PFSK-1 (cell line): Measurements from ENCODE around the gene SEC14L5.

Experiments used
- FOXP2 ChIP-seq: optimal IDR thresholded peaks from 2 replicates; pipeline ENCODE3; 2011; ENCODE audit warnings: borderline replicate concordance, control low read depth, inconsistent platforms; ENCODE audit not compliant: insufficient read depth; ENCODE audit errors: extremely low read length, extremely low read depth
- POLR2AphosphoS5 ChIP-seq: IDR thresholded peaks from 2 replicates; pipeline ENCODE4 v1.6.1; 2012; ENCODE audit warnings: low read depth, mild to moderate bottlenecking, control low read depth, low read length, moderate library complexity
- SIN3A ChIP-seq: IDR thresholded peaks from 2 replicates; pipeline ENCODE4 v1.6.1; 2012; ENCODE audit warnings: mild to moderate bottlenecking, low read length, moderate library complexity, borderline replicate concordance; ENCODE audit not compliant: insufficient read depth
- TAF1 ChIP-seq: IDR thresholded peaks from 2 replicates; pipeline ENCODE4 v1.6.1; 2012; ENCODE audit warnings: low read length, control low read depth, borderline replicate concordance; ENCODE audit not compliant: insufficient read depth
- TF ChIP-seq, protein P1 (sequence below), 2 experiments: IDR thresholded peaks; 2 replicates each; pipeline versions ENCODE4 v1.6.1 to v1.8.0; 2011 to 2012; ENCODE audit warnings: low read depth in 2 of 2, low read length in 2 of 2, control low read depth in 1 of 2, inconsistent platforms in 1 of 2, mild to moderate bottlenecking in 1 of 2, moderate library complexity in 1 of 2; ENCODE audit not compliant: insufficient read depth in 1 of 2

The SEC14L5 gene

DNA sequence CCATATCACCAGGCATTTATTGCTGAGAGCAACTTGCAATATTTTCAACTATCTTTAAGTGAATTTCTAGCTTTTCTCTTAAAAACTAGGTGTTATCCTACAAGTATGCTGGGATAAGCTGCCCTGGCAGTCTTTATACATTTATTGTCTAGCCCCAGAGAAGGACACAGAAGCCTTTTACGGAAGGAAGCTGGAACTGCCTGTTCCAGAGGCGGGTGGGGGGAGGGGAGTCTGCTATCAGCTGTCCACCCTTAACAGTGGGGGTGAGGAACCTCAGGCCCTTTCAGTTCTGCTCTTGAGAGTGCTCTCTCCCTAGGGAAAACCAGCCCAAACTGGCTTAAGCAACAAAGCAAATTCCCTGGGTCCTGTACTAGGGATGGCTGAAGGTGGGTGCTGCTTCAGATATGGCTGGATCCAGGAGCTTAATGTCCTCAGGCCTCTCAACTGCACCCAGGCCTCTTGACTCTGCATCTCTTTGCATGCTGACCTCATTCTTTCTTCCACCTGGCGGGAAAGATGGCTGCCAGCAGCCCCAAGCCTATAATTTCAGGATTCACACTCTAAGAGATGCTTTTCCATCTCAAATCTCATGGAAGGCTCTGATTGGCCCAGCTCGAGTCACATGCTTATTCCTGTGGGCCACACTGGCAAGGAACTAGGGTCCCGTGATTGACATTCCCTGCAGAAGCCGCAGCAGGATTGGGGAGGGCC lies 59.0 kb downstream of the SEC14L5 start:
- TF ChIP-seq POLR2AphosphoS5: no peak
- TF ChIP-seq SIN3A: no peak
- no peak for TF ChIP-seq FOXP2

DNA sequence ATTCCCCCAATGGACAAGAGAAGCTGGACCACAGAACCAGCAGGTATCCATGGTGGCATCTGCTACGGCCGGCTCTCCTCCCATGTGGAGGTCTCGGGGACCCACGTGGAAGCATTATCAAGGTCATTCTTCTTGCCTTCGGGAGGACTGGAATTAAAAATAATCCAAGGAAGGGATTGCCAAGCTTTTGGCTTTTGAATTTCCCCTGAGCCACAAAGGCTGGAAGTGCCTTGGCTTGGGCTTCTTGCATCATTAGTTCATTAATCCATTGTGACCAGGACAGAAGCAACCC lies 59.5 kb downstream of the SEC14L5 start:
- TF ChIP-seq, protein P1, sequence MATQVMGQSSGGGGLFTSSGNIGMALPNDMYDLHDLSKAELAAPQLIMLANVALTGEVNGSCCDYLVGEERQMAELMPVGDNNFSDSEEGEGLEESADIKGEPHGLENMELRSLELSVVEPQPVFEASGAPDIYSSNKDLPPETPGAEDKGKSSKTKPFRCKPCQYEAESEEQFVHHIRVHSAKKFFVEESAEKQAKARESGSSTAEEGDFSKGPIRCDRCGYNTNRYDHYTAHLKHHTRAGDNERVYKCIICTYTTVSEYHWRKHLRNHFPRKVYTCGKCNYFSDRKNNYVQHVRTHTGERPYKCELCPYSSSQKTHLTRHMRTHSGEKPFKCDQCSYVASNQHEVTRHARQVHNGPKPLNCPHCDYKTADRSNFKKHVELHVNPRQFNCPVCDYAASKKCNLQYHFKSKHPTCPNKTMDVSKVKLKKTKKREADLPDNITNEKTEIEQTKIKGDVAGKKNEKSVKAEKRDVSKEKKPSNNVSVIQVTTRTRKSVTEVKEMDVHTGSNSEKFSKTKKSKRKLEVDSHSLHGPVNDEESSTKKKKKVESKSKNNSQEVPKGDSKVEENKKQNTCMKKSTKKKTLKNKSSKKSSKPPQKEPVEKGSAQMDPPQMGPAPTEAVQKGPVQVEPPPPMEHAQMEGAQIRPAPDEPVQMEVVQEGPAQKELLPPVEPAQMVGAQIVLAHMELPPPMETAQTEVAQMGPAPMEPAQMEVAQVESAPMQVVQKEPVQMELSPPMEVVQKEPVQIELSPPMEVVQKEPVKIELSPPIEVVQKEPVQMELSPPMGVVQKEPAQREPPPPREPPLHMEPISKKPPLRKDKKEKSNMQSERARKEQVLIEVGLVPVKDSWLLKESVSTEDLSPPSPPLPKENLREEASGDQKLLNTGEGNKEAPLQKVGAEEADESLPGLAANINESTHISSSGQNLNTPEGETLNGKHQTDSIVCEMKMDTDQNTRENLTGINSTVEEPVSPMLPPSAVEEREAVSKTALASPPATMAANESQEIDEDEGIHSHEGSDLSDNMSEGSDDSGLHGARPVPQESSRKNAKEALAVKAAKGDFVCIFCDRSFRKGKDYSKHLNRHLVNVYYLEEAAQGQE (IDR thresholded peaks at IDR 0.05; ENCODE audit: insufficient read depth in 1 of 2, low read depth in 2 of 2, low read length in 2 of 2): no peak
- TF ChIP-seq TAF1: no peak
- TF ChIP-seq FOXP2: no peak
- no peak for TF ChIP-seq SIN3A
- TF ChIP-seq POLR2AphosphoS5: no peak

DNA sequence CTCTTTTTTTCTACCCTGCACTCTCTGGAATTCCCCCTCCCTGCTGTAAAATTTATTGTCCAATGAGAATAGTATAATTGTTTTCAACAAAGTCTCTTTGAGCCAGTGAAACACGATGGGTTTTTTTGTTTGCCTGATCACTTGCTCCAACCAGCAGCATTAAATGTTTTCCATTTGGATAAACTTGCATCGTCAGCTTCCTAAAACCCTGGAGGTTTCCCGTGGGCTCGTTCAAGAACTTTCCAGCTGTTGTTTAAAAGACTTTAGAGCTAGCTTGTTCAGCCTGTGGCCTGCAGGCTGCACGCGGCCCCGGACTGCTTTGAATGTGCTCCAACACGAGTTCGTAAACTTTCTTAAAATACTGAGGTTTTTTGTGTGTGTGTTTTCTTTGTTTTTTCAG lies 60.7 kb downstream of the SEC14L5 start:
- no peak for TF ChIP-seq SIN3A
- TF ChIP-seq, protein P1 (IDR thresholded peaks at IDR 0.05; ENCODE audit: insufficient read depth in 1 of 2, low read depth in 2 of 2, low read length in 2 of 2): no peak
- no peak for TF ChIP-seq POLR2AphosphoS5
- TF ChIP-seq FOXP2: no peak
- no peak for TF ChIP-seq TAF1

DNA sequence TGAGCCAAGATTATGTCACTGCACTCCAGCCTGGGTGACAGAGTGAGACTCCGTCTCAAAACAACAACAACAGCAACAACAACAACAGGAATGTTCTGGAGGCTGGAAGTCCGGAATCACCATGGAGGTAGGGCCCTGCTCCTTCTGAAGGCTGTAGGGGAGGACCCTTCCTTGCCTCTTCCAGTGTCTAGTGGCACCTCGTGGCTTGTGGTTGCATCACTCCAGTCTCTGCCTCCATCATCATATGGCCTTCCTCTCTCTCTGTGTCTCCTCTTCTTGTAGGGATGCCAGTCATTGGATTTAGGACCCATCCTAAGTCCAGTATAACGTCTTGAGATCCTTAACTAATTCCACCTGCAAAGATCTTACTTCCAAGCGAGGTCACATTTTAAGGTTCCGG lies 61.6 kb downstream of the SEC14L5 start:
- TF ChIP-seq, protein P1 (IDR thresholded peaks at IDR 0.05; ENCODE audit: insufficient read depth in 1 of 2, low read depth in 2 of 2, low read length in 2 of 2): no peak
- TF ChIP-seq TAF1 (no peak), SIN3A (no peak), FOXP2 (no peak), POLR2AphosphoS5 (no peak)

DNA sequence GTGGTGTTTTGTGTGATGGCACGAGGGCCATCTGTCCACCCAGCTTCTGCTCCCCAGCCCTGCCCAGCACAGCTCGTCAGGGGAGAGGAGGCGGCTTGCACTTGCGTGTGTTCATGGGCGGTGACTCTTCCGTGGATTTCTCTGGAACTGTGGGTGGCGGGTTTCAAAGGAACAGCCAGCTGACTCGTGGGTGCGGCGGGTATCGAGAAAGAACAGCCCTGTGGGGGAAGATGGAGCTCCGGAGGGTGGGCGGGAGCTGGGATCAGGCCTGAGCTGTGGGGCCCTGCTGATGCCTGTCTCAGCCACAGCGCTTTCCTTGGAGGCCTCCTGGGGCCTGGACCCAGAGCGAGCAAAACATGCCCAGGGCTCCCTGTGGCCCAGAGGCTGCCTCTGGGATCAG lies 62.4 kb downstream of the SEC14L5 start:
- TF ChIP-seq FOXP2: no peak
- TF ChIP-seq SIN3A: no peak
- TF ChIP-seq TAF1: no peak
- TF ChIP-seq POLR2AphosphoS5: no peak
- TF ChIP-seq, protein P1 (IDR thresholded peaks at IDR 0.05; ENCODE audit: insufficient read depth in 1 of 2, low read depth in 2 of 2, low read length in 2 of 2): no peak
